Mesodermal cell (in vitro differentiated cells): ENCODE results near the gene AMZ2.
"Not testable (repeated sequence)": the region's sequence is repeated elsewhere in the genome, so short reads cannot be mapped to it uniquely, and the experiment has no call there.

ENCODE experiments used
- H3K27ac ChIP-seq: 2 replicates; pipeline ENCODE4 v1.7.0; 2013; ENCODE audit warnings: mild to moderate bottlenecking, low read depth, low read length, moderate library complexity; ENCODE audit not compliant: severe bottlenecking
- H3K36me3 ChIP-seq: 2 replicates; pipeline ENCODE4 v1.7.1; 2013; ENCODE audit warnings: mild to moderate bottlenecking, low read length, moderate library complexity; ENCODE audit not compliant: control insufficient read depth, insufficient read depth
- H3K4me1 ChIP-seq: one replicate; pipeline ENCODE4 v1.7.1; 2013; ENCODE audit warnings: mild to moderate bottlenecking, low read length; ENCODE audit not compliant: insufficient read depth, control insufficient read depth, poor library complexity, severe bottlenecking
- H3K4me3 ChIP-seq: 2 replicates; pipeline ENCODE4 v1.7.0; 2013; ENCODE audit warnings: low read length, control low read depth, mild to moderate bottlenecking; ENCODE audit not compliant: insufficient read depth, poor library complexity, severe bottlenecking; ENCODE audit errors: extremely low read depth
- H3K9me3 ChIP-seq: 2 replicates; pipeline ENCODE4 v1.7.1; 2013; ENCODE audit warnings: mild to moderate bottlenecking, low read length, moderate library complexity; ENCODE audit not compliant: control insufficient read depth
- WGBS, 2 experiments: methylation state at CpG; one replicate each; pipeline ENCODE4 v1.1.5; 2013; ENCODE audit warnings: missing lambda C conversion rate in 2 of 2; ENCODE audit not compliant: insufficient coverage in 2 of 2; 5-methylcytosine and 5-hydroxymethylcytosine counted together

AMZ2 gene

GRCh38 chr17:68255731-68256538 is 8.1 kb downstream of the AMZ2 start:
- WGBS, 2 experiments, result 82 to 94% methylated on average over 2 to 4 of the region's 5 CpGs
- no peaks in the 10 kb centered on the region for H3K9me3 ChIP-seq
- no peak overlapping the region for H3K27ac ChIP-seq
- no peaks in the 10 kb centered on the region for H3K4me1 ChIP-seq
- H3K4me3 ChIP-seq, result no peak overlapping the region
- peaks cover 45% of the 10 kb centered on the region for H3K36me3 ChIP-seq

- peaks cover 37% of the 10 kb centered on the region for H3K36me3 ChIP-seq
- not testable (repeated sequence) for H3K9me3 ChIP-seq, H3K27ac ChIP-seq, H3K4me3 ChIP-seq, H3K4me1 ChIP-seq
- 93 to 100% methylated on average over 3 to 4 of the region's 5 CpGs for WGBS, 2 experiments
Observed at GRCh38 chr17:68256701-68257100, 8.9 kb downstream of the AMZ2 start.

GRCh38 chr17:68257934-68258333 is 10.1 kb downstream of the AMZ2 start:
- peaks cover 28% of the 10 kb centered on the region for H3K36me3 ChIP-seq
- H3K4me1 ChIP-seq, result no peaks in the 10 kb centered on the region
- no peaks in the 10 kb centered on the region for H3K9me3 ChIP-seq
- no peak overlapping the region for H3K27ac ChIP-seq
- no peak overlapping the region for H3K4me3 ChIP-seq

GRCh38 chr17:68258890-68259647 is 11.2 kb downstream of the AMZ2 start:
- not testable (repeated sequence) for H3K27ac ChIP-seq, H3K9me3 ChIP-seq, H3K4me1 ChIP-seq, H3K4me3 ChIP-seq
- H3K36me3 ChIP-seq, result peaks cover 28% of the 10 kb centered on the region
- 6 to 14% methylated on average over 10 to 17 of the region's 44 CpGs for WGBS, 2 experiments

- not testable (repeated sequence) for H3K9me3 ChIP-seq, H3K4me3 ChIP-seq, H3K27ac ChIP-seq, H3K4me1 ChIP-seq
- H3K36me3 ChIP-seq, result peaks cover 27% of the 10 kb centered on the region
- no CpG with 5 or more reads among the region's 3 CpGs for WGBS, 2 experiments
Observed at GRCh38 chr17:68259648-68259951, 11.8 kb downstream of the AMZ2 start.

- 94 to 95% methylated on average over 4 to 6 of the region's 9 CpGs for WGBS, 2 experiments
- no peaks in the 10 kb centered on the region for H3K4me1 ChIP-seq
- no peak overlapping the region for H3K4me3 ChIP-seq
- peaks cover 21% of the 10 kb centered on the region for H3K36me3 ChIP-seq
- H3K27ac ChIP-seq, result no peak overlapping the region
- no peaks in the 10 kb centered on the region for H3K9me3 ChIP-seq
Observed at GRCh38 chr17:68260051-68260762, 12.4 kb downstream of the AMZ2 start.

GRCh38 chr17:68262467-68262866 is 14.6 kb downstream of the AMZ2 start:
- H3K27ac ChIP-seq, H3K4me1 ChIP-seq, H3K4me3 ChIP-seq, H3K9me3 ChIP-seq, H3K36me3 ChIP-seq: not testable (repeated sequence)
- WGBS, 2 experiments, result 80 to 88% methylated on average over 2 of the region's 2 CpGs

- H3K4me3 ChIP-seq, H3K36me3 ChIP-seq, H3K27ac ChIP-seq, H3K4me1 ChIP-seq, H3K9me3 ChIP-seq: not testable (repeated sequence)
- WGBS, 2 experiments, result 91 to 100% methylated on average over 1 of the region's 9 CpGs
Observed at GRCh38 chr17:68263101-68263681, 15.3 kb downstream of the AMZ2 start.

- not testable (repeated sequence) for H3K36me3 ChIP-seq
Observed at GRCh38 chr17:68265833-68266232, 18.0 kb downstream of the AMZ2 start.

GRCh38 chr17:68273722-68274121 is 25.9 kb downstream of the AMZ2 start:
- Histone ChIP-seq H3K4me1 (no peaks in the 10 kb centered on the region), H3K4me3 (no peak overlapping the region), H3K36me3 (no peaks in the 10 kb centered on the region), H3K27ac (no peak overlapping the region), H3K9me3 (peaks cover 7% of the 10 kb centered on the region)
- 95 to 98% methylated on average over 8 to 10 of the region's 11 CpGs for WGBS, 2 experiments

More at GRCh38 chr17:68265833-68266232, 18.0 kb downstream of the AMZ2 start:
- H3K4me1 ChIP-seq, H3K9me3 ChIP-seq, H3K4me3 ChIP-seq, H3K27ac ChIP-seq: not testable (repeated sequence)
- WGBS, 2 experiments, result 100% methylated on average over 1 of the region's 2 CpGs; no CpG with 5 or more reads in 1 of the 2 experiments
